Esophagus squamous epithelium (tissue), 5 donors: ENCODE measurements around the gene RELL1. TPM values are rescaled to one million over a fixed set of nuclear protein-coding genes. Genes with fewer than 3 reads are reported as not detected.
A peak's percentile ranks its signal among the peaks of the same experiment; 100 is the strongest.

Experiments
- DNase-seq: peaks from one replicate; lab custom pipeline; 2025; lab: John Stamatoyannopoulos, UW
- H3K27ac ChIP-seq, 4 donors: fragments of 200-600 bp; sonication (generic); one replicate each; pipeline ENCODE4 v1.5.1; 2016 to 2019; ENCODE audit warnings: mild to moderate bottlenecking in 1 of 4
- H3K27me3 ChIP-seq, 4 donors: fragments of 200-600 bp; sonication (generic); 1 replicate in 3 of 4; 2 replicates in 1 of 4; pipeline versions ENCODE4 v1.5.1 to v1.6.0; 2017 to 2021; ENCODE audit warnings: antibody characterized with exemption in 1 of 4
- H3K36me3 ChIP-seq, 3 donors: fragments of 200-600 bp; sonication (generic); one replicate each; pipeline ENCODE4 v1.5.1; 2016 to 2019
- H3K4me1 ChIP-seq, 3 donors: fragments of 200-600 bp; sonication (generic); one replicate each; pipeline ENCODE4 v1.5.1; 2017 to 2019
- H3K4me3 ChIP-seq, 4 donors: fragments of 200-600 bp; sonication (generic); 1 replicate in 3 of 4; 2 replicates in 1 of 4; pipeline ENCODE4 v1.5.1; 2016 to 2019; ENCODE audit warnings: mild to moderate bottlenecking in 2 of 4, moderate library complexity in 1 of 4
- H3K9me3 ChIP-seq, 3 donors: fragments of 200-600 bp; sonication (generic); one replicate each; pipeline ENCODE4 v1.5.1; 2016 to 2019
- CTCF ChIP-seq, 6 experiments: fragments of 450-650 bp in 4 of 6; fragments of 200-600 bp in 2 of 6; sonication (generic) in 2 of 6; IDR thresholded peaks; one replicate each; pipeline ENCODE4 v1.5.1; 2016 to 2019; ENCODE audit warnings: antibody characterized with exemption in 6 of 6, mild to moderate bottlenecking in 4 of 6, moderate library complexity in 4 of 6
- POLR2A ChIP-seq, 4 donors: fragments of 450-650 bp; IDR thresholded peaks; one replicate each; pipeline ENCODE4 v1.6.1; 2017; ENCODE audit warnings: antibody characterized with exemption in 4 of 4, mild to moderate bottlenecking in 4 of 4, moderate library complexity in 3 of 4
- WGBS, 2 donors: methylation state at CpG; one replicate each; pipeline ENCODE4 v1.1.5; 2018; 5-methylcytosine and 5-hydroxymethylcytosine counted together
- intact Hi-C: fragments of 100-400 bp; cut with DNase I; formaldehyde crosslinking; loops from one replicate; pipeline ENCODE4 v1.15.0; 2022
- total RNA-seq, 4 donors: library from RNA; depleted of rRNA; stranded (reverse); fragments of >200 nt; gene quantifications; one replicate each; pipeline ENCODE4 v1.1.0, GENCODE V29; 2016
- donor health status: DM: yes; HTN: yes; CAD: no.

Gene RELL1
- total RNA-seq, 4 donors from 2014 or later: 20.3 to 49.0 (median 32.6) TPM

DNA sequence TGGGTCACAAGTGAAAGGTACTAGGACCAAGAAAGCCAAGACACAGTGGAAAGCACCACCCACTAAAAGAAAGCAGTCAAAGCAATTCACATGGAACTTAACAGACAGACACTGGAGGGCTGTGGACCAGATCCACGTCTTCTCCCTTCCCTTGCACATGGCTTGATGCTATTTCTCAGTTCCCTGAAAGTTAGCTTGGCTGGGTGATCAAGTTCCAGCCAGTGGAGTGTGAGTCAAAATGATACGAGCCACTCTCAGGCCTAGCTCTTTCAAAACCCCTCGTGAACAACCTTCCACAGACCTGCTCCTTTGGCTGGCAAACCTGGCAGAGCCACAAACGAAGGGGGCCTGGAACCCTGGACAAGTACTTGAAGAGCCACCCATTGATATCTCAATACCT lies 52.0 kb downstream of the RELL1 start:
- Histone ChIP-seq H3K4me1 (peaks cover 0 to 17% (median 0%) of the 10 kb centered on the region in 3 donors), H3K27me3 (no peaks in the 10 kb centered on the region), H3K27ac (no peak overlapping the region), H3K9me3 (no peaks in the 10 kb centered on the region), H3K36me3 (peaks cover 0 to 79% (median 6%) of the 10 kb centered on the region in 3 donors), H3K4me3 (no peak overlapping the region)
- intact Hi-C loops: no loop called here
- TF ChIP-seq POLR2A (IDR thresholded peaks at IDR 0.05) (no peak), CTCF (IDR thresholded peaks at IDR 0.05) (no peak)
- WGBS, 2 donors: 78 to 86% methylated on average over 3 to 4 of the region's 4 CpGs
- no peak for DNase-seq

DNA sequence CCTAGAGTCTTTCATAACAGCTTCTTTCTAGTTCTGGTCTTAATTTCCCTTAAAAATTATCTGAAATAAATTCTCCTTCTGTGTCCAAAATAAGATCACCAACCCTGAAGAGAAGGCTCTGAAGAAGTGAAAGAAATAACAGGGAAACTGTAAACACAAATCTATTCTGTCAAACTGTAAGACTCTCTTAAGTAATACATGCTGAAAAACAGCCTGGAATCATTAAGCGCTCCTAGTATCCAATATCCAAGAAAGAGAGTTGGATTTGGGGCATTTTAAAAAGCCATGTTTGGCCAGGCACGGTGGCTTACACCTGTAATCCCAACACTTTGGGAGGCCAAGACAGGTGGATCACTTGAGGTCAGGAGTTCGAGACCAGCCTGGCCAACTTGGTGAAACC lies 53.3 kb downstream of the RELL1 start:
- H3K4me3 ChIP-seq: no peak overlapping the region
- intact Hi-C loops: no loop called here
- H3K36me3 ChIP-seq: peaks cover 0 to 86% (median 6%) of the 10 kb centered on the region in 3 donors
- no peak for DNase-seq
- TF ChIP-seq POLR2A (IDR thresholded peaks at IDR 0.05): no peak
- no peak for TF ChIP-seq CTCF (IDR thresholded peaks at IDR 0.05)
- H3K4me1 ChIP-seq: peaks cover 0 to 23% (median 0%) of the 10 kb centered on the region in 3 donors
- no peaks in the 10 kb centered on the region for H3K27me3 ChIP-seq
- 80 to 89% methylated on average over 3 of the region's 3 CpGs for WGBS, 2 donors
- H3K27ac ChIP-seq: peak overlapping the region in 1 of 4 donors; percentile 68
- H3K9me3 ChIP-seq: no peaks in the 10 kb centered on the region

GRCh38 chr4:37631551-37631950 lies 54.6 kb downstream of the RELL1 start:
- H3K4me3 ChIP-seq: no peak overlapping the region
- TF ChIP-seq CTCF (IDR thresholded peaks at IDR 0.05) (no peak), POLR2A (IDR thresholded peaks at IDR 0.05) (no peak)
- intact Hi-C loops: no loop called here
- 46 to 64% methylated on average over 1 to 2 of the region's 2 CpGs for WGBS, 2 donors
- peak overlapping the region in 3 of 4 donors; percentile 4 to 68 (median 14) for H3K27ac ChIP-seq
- no peaks in the 10 kb centered on the region for H3K9me3 ChIP-seq
- peaks cover 0 to 74% (median 6%) of the 10 kb centered on the region in 3 donors for H3K36me3 ChIP-seq
- no peak for DNase-seq
- H3K27me3 ChIP-seq: no peaks in the 10 kb centered on the region
- H3K4me1 ChIP-seq: peaks cover 0 to 23% (median 0%) of the 10 kb centered on the region in 3 donors

- Histone ChIP-seq H3K4me1 (peaks cover 0 to 23% (median 0%) of the 10 kb centered on the region in 3 donors), H3K27ac (no peak overlapping the region), H3K27me3 (no peaks in the 10 kb centered on the region), H3K36me3 (peaks cover 0 to 66% (median 1%) of the 10 kb centered on the region in 3 donors), H3K9me3 (no peaks in the 10 kb centered on the region), H3K4me3 (no peak overlapping the region)
- 69 to 73% methylated on average over 5 to 6 of the region's 6 CpGs for WGBS, 2 donors
- no peak for DNase-seq
- TF ChIP-seq POLR2A (IDR thresholded peaks at IDR 0.05): no peak
- no peak for TF ChIP-seq CTCF (IDR thresholded peaks at IDR 0.05)
- intact Hi-C loops: no loop called here
Measured at GRCh38 chr4:37629713-37630112, 56.5 kb downstream of the RELL1 start.

GRCh38 chr4:37628977-37629609 lies 57.1 kb downstream of the RELL1 start:
- peak overlapping the region in 2 of 4 donors; percentile 13 to 16 for H3K27ac ChIP-seq
- TF ChIP-seq POLR2A (IDR thresholded peaks at IDR 0.05) (no peak), CTCF (IDR thresholded peaks at IDR 0.05) (no peak)
- 64 to 67% methylated on average over 4 of the region's 4 CpGs for WGBS, 2 donors
- peaks cover 0 to 60% (median 0%) of the 10 kb centered on the region in 3 donors for H3K36me3 ChIP-seq
- peaks cover 0 to 23% (median 0%) of the 10 kb centered on the region in 3 donors for H3K4me1 ChIP-seq
- no peak for DNase-seq
- intact Hi-C loops: no loop called here
- H3K9me3 ChIP-seq: no peaks in the 10 kb centered on the region
- H3K27me3 ChIP-seq: no peaks in the 10 kb centered on the region
- H3K4me3 ChIP-seq: no peak overlapping the region
